Spleen (tissue), 7 donors: ENCODE measurements around the gene SEMA4A.
A peak's percentile ranks its signal among the peaks of the same experiment; 100 is the strongest.

Source experiments
- POLR2A ChIP-seq, 3 donors: fragments of 450-650 bp; IDR thresholded peaks; one replicate each; pipeline ENCODE4 v1.5.1; 2017; ENCODE audit warnings: antibody characterized with exemption in 3 of 3, mild to moderate bottlenecking in 1 of 3
- POLR2AphosphoS5 ChIP-seq, 3 donors: sonication (generic); formaldehyde crosslinking; IDR thresholded peaks; one replicate each; pipeline ENCODE4 v1.5.1; 2017; ENCODE audit warnings: antibody characterized with exemption in 3 of 3
- TF ChIP-seq, protein P1 (sequence below), 11 experiments: fragments of 200-600 bp in 7 of 11; fragments of 450-650 bp in 4 of 11; sonication (generic) in 4 of 11; IDR thresholded peaks in 8 of 11; conservative IDR thresholded peaks in 3 of 11; 1 replicate in 7 of 11; 2 replicates in 4 of 11; pipeline versions ENCODE4 v1.4.0 to v1.8.0; 2016 to 2021; ENCODE audit warnings: antibody characterized with exemption in 11 of 11, inconsistent platforms in 4 of 11, mild to moderate bottlenecking in 1 of 11
- donor health status: DM: no; HTN: no; CAD: no; lungs with moderate emphysema.
- donor health status: DM: no; HTN: no; CAD: no.
- donor health status: DM: no; HTN: no; CAD: no.

DNA sequence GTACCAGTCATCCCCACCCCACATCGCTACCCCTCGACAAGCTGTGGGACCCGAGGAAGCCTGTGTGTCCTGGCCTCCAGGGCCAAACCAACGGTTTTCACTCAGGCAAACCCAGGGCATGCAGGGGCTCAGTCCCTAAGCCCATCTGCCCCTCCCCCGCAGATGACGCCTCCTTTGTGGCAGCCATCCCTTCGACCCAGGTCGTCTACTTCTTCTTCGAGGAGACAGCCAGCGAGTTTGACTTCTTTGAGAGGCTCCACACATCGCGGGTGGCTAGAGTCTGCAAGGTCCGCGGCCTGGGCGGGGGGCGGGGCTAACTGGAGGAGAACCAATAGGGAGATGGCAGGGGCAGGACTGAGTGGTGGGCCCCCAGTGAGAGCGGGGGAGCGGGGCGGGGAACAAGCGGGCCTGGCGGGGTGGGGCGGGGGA, 7.4 kb downstream of the SEMA4A start:
- TF ChIP-seq, protein P1, sequence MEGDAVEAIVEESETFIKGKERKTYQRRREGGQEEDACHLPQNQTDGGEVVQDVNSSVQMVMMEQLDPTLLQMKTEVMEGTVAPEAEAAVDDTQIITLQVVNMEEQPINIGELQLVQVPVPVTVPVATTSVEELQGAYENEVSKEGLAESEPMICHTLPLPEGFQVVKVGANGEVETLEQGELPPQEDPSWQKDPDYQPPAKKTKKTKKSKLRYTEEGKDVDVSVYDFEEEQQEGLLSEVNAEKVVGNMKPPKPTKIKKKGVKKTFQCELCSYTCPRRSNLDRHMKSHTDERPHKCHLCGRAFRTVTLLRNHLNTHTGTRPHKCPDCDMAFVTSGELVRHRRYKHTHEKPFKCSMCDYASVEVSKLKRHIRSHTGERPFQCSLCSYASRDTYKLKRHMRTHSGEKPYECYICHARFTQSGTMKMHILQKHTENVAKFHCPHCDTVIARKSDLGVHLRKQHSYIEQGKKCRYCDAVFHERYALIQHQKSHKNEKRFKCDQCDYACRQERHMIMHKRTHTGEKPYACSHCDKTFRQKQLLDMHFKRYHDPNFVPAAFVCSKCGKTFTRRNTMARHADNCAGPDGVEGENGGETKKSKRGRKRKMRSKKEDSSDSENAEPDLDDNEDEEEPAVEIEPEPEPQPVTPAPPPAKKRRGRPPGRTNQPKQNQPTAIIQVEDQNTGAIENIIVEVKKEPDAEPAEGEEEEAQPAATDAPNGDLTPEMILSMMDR (IDR thresholded peaks at IDR 0.05 in 8 of 11, conservative IDR thresholded peaks at IDR 0.05 in 3 of 11): no peak
- TF ChIP-seq POLR2A (IDR thresholded peaks at IDR 0.05): no peak
- TF ChIP-seq POLR2AphosphoS5 (IDR thresholded peaks at IDR 0.05): peak in 2 of 3 donors; percentile 16 to 21
